ENCODE measurements around the gene GORAB. TPM values are rescaled to one million over a fixed set of nuclear protein-coding genes. Genes with fewer than 3 reads are reported as not detected.
A peak's percentile ranks its signal among the peaks of the same experiment; 100 is the strongest.

GORAB gene
- total and polyA plus RNA-seq, 4 donors, result 7.6 to 17.3 (median 11.9) TPM

DNA sequence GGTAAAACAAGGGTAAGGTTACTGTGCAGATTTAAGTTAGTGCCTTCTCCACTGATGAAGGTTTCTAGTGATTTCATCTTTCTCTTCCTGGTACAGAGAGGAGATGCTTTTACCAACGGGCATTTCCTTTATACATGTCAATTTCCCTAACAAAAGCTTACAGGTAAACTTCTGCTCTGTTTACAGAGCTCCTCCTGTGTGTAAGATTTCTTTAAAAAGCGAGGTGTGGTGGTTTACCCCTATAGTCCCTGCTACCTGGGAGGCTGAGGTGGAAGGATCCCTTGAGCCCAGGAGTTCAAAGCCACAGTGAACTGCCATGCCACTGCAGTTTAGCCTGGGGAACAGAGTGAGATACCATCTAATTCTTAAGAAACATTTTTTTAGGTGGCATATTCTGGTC is 40.7 kb upstream of the GORAB start:
- Histone ChIP-seq H3K4me3 (no peak overlapping the region), H3K4me1 (ENCODE audit: control insufficient read depth in 5 of 5, insufficient read depth in 5 of 5, low read length in 5 of 5) (no peaks in the 10 kb centered on the region), H3K9ac (ENCODE audit: insufficient read depth in 1 of 2, low read length in 2 of 2) (no peak overlapping the region), H3K27me3 (ENCODE audit: control insufficient read depth in 3 of 3, insufficient read depth in 3 of 3, low read length in 2 of 3) (no peaks in the 10 kb centered on the region), H3K36me3 (ENCODE audit: control insufficient read depth in 4 of 4, insufficient read depth in 4 of 4, low read length in 4 of 4) (no peaks in the 10 kb centered on the region), H3K9me3 (ENCODE audit: control insufficient read depth in 4 of 4, insufficient read depth in 3 of 4, low read length in 3 of 4) (peaks cover 0 to 2% (median 0%) of the 10 kb centered on the region in 4 donors), H3K27ac (ENCODE audit: low read depth in 1 of 2, low read length in 1 of 2) (no peak overlapping the region)
- no peak for ATAC-seq (ENCODE audit: insufficient read depth, low FRiP score)
- TF ChIP-seq, protein P1, sequence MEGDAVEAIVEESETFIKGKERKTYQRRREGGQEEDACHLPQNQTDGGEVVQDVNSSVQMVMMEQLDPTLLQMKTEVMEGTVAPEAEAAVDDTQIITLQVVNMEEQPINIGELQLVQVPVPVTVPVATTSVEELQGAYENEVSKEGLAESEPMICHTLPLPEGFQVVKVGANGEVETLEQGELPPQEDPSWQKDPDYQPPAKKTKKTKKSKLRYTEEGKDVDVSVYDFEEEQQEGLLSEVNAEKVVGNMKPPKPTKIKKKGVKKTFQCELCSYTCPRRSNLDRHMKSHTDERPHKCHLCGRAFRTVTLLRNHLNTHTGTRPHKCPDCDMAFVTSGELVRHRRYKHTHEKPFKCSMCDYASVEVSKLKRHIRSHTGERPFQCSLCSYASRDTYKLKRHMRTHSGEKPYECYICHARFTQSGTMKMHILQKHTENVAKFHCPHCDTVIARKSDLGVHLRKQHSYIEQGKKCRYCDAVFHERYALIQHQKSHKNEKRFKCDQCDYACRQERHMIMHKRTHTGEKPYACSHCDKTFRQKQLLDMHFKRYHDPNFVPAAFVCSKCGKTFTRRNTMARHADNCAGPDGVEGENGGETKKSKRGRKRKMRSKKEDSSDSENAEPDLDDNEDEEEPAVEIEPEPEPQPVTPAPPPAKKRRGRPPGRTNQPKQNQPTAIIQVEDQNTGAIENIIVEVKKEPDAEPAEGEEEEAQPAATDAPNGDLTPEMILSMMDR (IDR thresholded peaks at IDR 0.05; ENCODE audit: control extremely low read depth, extremely low read depth), result no peak
- 71 to 79% methylated on average over 2 of the region's 2 CpGs for WGBS, 2 donors
- no peak for DNase-seq

DNA sequence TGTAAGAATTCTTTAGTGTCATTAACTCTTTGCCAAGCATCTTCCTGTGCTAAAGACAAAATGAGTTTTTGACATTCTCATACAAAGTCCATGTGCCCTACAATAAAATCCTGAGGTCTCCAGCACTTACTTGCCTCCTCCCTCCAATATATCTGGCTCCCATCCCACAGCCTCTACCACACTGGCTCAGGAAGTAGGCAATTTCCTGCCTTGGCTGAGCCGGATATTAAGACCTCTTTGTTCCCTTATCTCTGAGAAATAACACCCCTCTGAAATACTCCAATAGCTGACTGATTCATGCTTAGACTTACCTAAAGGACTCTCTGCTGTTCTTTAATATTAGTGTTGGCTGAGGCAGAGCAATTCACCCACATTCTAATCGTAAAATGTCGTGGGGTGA is 37.6 kb upstream of the GORAB start:
- Histone ChIP-seq H3K36me3 (ENCODE audit: control insufficient read depth in 4 of 4, insufficient read depth in 4 of 4, low read length in 4 of 4) (no peaks in the 10 kb centered on the region), H3K4me1 (ENCODE audit: control insufficient read depth in 5 of 5, insufficient read depth in 5 of 5, low read length in 5 of 5) (no peaks in the 10 kb centered on the region), H3K4me3 (no peak overlapping the region), H3K27ac (ENCODE audit: low read depth in 1 of 2, low read length in 1 of 2) (no peak overlapping the region), H3K27me3 (ENCODE audit: control insufficient read depth in 3 of 3, insufficient read depth in 3 of 3, low read length in 2 of 3) (no peaks in the 10 kb centered on the region), H3K9me3 (ENCODE audit: control insufficient read depth in 4 of 4, insufficient read depth in 3 of 4, low read length in 3 of 4) (no peaks in the 10 kb centered on the region), H3K9ac (ENCODE audit: insufficient read depth in 1 of 2, low read length in 2 of 2) (no peak overlapping the region)
- TF ChIP-seq, protein P1 (IDR thresholded peaks at IDR 0.05; ENCODE audit: control extremely low read depth, extremely low read depth), result no peak
- DNase-seq (peak; percentile 35 to 81 (median 52)), ATAC-seq (ENCODE audit: insufficient read depth, low FRiP score) (no peak)
- 8% methylated on average over 3 of the region's 3 CpGs for WGBS, 2 donors

- Histone ChIP-seq H3K4me1 (ENCODE audit: control insufficient read depth in 5 of 5, insufficient read depth in 5 of 5, low read length in 5 of 5) (no peaks in the 10 kb centered on the region), H3K27ac (ENCODE audit: low read depth in 1 of 2, low read length in 1 of 2) (no peak overlapping the region), H3K36me3 (ENCODE audit: control insufficient read depth in 4 of 4, insufficient read depth in 4 of 4, low read length in 4 of 4) (no peaks in the 10 kb centered on the region), H3K9ac (ENCODE audit: insufficient read depth in 1 of 2, low read length in 2 of 2) (no peak overlapping the region), H3K4me3 (no peak overlapping the region), H3K9me3 (ENCODE audit: control insufficient read depth in 4 of 4, insufficient read depth in 3 of 4, low read length in 3 of 4) (no peaks in the 10 kb centered on the region), H3K27me3 (ENCODE audit: control insufficient read depth in 3 of 3, insufficient read depth in 3 of 3, low read length in 2 of 3) (no peaks in the 10 kb centered on the region)
- TF ChIP-seq, protein P1 (IDR thresholded peaks at IDR 0.05; ENCODE audit: control extremely low read depth, extremely low read depth), result no peak
- WGBS, 2 donors, result 40 to 50% methylated on average over 2 of the region's 2 CpGs
- DNase-seq (peak in 1 of 3 donors; percentile 4), ATAC-seq (ENCODE audit: insufficient read depth, low FRiP score) (no peak)
Observed at GRCh38 chr1:170495006-170495405, 37.0 kb upstream of the GORAB start.

GRCh38 chr1:170498876-170499275 is 33.1 kb upstream of the GORAB start:
- H3K27me3 ChIP-seq (ENCODE audit: control insufficient read depth in 3 of 3, insufficient read depth in 3 of 3, low read length in 2 of 3), result no peaks in the 10 kb centered on the region
- TF ChIP-seq, protein P1 (IDR thresholded peaks at IDR 0.05; ENCODE audit: control extremely low read depth, extremely low read depth), result no peak
- no peak overlapping the region for H3K4me3 ChIP-seq
- no peak overlapping the region for H3K27ac ChIP-seq (ENCODE audit: low read depth in 1 of 2, low read length in 1 of 2)
- DNase-seq (no peak), ATAC-seq (ENCODE audit: insufficient read depth, low FRiP score) (no peak)
- WGBS, 2 donors, result 39 to 82% methylated on average over 1 of the region's 1 CpG
- no peaks in the 10 kb centered on the region for H3K36me3 ChIP-seq (ENCODE audit: control insufficient read depth in 4 of 4, insufficient read depth in 4 of 4, low read length in 4 of 4)
- no peaks in the 10 kb centered on the region for H3K9me3 ChIP-seq (ENCODE audit: control insufficient read depth in 4 of 4, insufficient read depth in 3 of 4, low read length in 3 of 4)
- H3K4me1 ChIP-seq (ENCODE audit: control insufficient read depth in 5 of 5, insufficient read depth in 5 of 5, low read length in 5 of 5), result no peaks in the 10 kb centered on the region
- H3K9ac ChIP-seq (ENCODE audit: insufficient read depth in 1 of 2, low read length in 2 of 2), result no peak overlapping the region
